ENCODE results near the gene SSR1.
"Not testable (repeated sequence)": the region's sequence is repeated elsewhere in the genome, so short reads cannot be mapped to it uniquely, and the experiment has no call there.

SSR1 gene

DNA sequence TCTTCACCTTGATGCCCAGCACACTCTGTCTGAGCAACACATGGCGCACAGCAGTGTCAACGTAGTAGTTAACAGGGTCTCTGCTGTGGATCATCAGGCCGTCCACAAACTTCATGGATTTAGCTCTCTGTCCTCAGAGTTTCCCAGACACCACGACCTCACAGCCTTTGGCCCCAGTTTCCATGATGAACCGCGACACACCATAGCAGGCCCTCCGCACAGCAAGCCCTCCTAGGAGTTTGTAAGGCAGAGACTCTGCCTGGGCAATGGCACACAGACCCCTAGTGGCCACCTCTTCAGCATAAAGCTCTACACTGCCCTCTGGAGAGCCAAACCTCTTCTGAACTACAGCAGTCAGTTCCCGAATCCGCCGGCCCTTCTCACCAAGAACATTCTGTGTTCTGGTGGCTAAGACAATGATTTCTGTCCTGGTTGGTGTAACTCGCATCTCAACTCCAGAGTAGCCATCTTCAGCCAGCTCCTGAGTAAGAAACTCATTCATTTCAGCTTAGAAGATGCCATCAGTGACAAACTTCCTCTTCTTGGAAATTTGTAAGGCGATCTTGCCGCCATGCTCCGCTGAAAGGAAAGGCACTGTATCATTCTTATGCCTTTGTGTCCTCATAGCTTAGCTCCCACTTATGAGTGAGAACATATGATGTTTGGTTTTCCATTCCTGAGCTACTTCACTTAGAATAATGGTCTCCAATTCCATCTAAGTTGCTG lies 26.2 kb upstream of the SSR1 start:
- H3K4me3 ChIP-seq (ENCODE audit: low read depth, low read length); H3K14ac ChIP-seq (ENCODE audit: low read length); H2AFZ ChIP-seq (ENCODE audit: insufficient read depth, low read length, poor library complexity); H3K23ac ChIP-seq (ENCODE audit: low read length); H2BK12ac ChIP-seq (ENCODE audit: low read length); H4K91ac ChIP-seq (ENCODE audit: low read depth, low read length); H3K9me3 ChIP-seq (ENCODE audit: insufficient read depth, low read depth, low read length); H3K4me2 ChIP-seq (ENCODE audit: low read length); H4K12ac ChIP-seq (ENCODE audit: low read depth, low read length); H3K79me2 ChIP-seq (ENCODE audit: control insufficient read depth, insufficient read depth, low read length, poor library complexity); H4K8ac ChIP-seq (ENCODE audit: low read depth, low read length); H2AK5ac ChIP-seq (ENCODE audit: low read length); H3K79me1 ChIP-seq (ENCODE audit: low read length); H3K27ac ChIP-seq (ENCODE audit: low read depth, low read length); H3K18ac ChIP-seq (ENCODE audit: low read length); H3K4ac ChIP-seq (ENCODE audit: low read depth, low read length); H3K36me3 ChIP-seq (ENCODE audit: control insufficient read depth in 1 of 2, insufficient read depth in 2 of 2, low read length in 2 of 2); H3K9ac ChIP-seq (ENCODE audit: low read length); H3K27me3 ChIP-seq (ENCODE audit: insufficient read depth, low read length); H2BK120ac ChIP-seq (ENCODE audit: insufficient read depth, low read length, poor library complexity); H3K4me1 ChIP-seq (ENCODE audit: control insufficient read depth in 1 of 2, insufficient read depth in 2 of 2, low read length in 2 of 2); H2BK5ac ChIP-seq (ENCODE audit: low read depth, low read length, poor library complexity): not testable (repeated sequence)
- WGBS (ENCODE audit: extremely low coverage, insufficient coverage, insufficient read length) = no CpG with 5 or more reads among the region's 14 CpGs
- peak; percentile 48 to 63 for DNase-seq

DNA sequence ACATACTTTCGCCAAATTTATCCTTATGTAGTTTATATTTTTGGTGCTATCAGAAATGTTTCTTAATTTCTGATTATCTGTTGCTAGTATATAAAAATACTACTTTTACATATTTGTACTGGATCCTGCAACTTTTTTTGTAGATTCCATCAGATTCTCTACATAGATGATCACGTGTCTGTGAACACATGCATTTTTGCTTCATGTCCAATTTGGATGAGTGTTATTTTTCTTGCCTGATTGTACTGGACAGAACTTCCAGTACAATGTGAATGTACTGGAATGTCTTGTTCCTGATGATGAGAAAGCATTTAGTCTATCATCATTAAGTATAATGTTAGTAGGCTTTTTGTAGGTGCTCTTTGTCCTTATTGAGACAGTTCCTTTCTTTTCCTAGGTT lies 25.0 kb upstream of the SSR1 start:
- DNase-seq = no peak
- WGBS (ENCODE audit: extremely low coverage, insufficient coverage, insufficient read length) = no CpG with 5 or more reads among the region's 2 CpGs
- no peaks in the 10 kb centered on the region for H3K36me3 ChIP-seq (ENCODE audit: control insufficient read depth in 1 of 2, insufficient read depth in 2 of 2, low read length in 2 of 2)

GRCh38 chr6:7335519-7335918 lies 22.5 kb upstream of the SSR1 start:
- Histone ChIP-seq H4K12ac (ENCODE audit: low read depth, low read length) (no peak overlapping the region), H2BK120ac (ENCODE audit: insufficient read depth, low read length, poor library complexity) (no peak overlapping the region), H3K18ac (ENCODE audit: low read length) (no peak overlapping the region), H2AK5ac (ENCODE audit: low read length) (no peak overlapping the region), H3K23ac (ENCODE audit: low read length) (no peak overlapping the region), H3K36me3 (ENCODE audit: control insufficient read depth in 1 of 2, insufficient read depth in 2 of 2, low read length in 2 of 2) (no peaks in the 10 kb centered on the region), H2AFZ (ENCODE audit: insufficient read depth, low read length, poor library complexity) (no peak overlapping the region), H3K4me3 (ENCODE audit: low read depth, low read length) (no peak overlapping the region), H3K79me2 (ENCODE audit: control insufficient read depth, insufficient read depth, low read length, poor library complexity) (no peaks in the 10 kb centered on the region), H3K9ac (ENCODE audit: low read length) (no peak overlapping the region), H3K9me3 (ENCODE audit: insufficient read depth, low read depth, low read length) (no peaks in the 10 kb centered on the region), H3K4ac (ENCODE audit: low read depth, low read length) (no peak overlapping the region), H3K79me1 (ENCODE audit: low read length) (no peaks in the 10 kb centered on the region), H3K27ac (ENCODE audit: low read depth, low read length) (no peak overlapping the region), H4K8ac (ENCODE audit: low read depth, low read length) (no peak overlapping the region), H2BK5ac (ENCODE audit: low read depth, low read length, poor library complexity) (no peak overlapping the region), H3K27me3 (ENCODE audit: insufficient read depth, low read length) (no peaks in the 10 kb centered on the region), H3K4me1 (ENCODE audit: control insufficient read depth in 1 of 2, insufficient read depth in 2 of 2, low read length in 2 of 2) (no peaks in the 10 kb centered on the region), H3K4me2 (ENCODE audit: low read length) (no peak overlapping the region), H4K91ac (ENCODE audit: low read depth, low read length) (no peak overlapping the region), H3K14ac (ENCODE audit: low read length) (no peak overlapping the region), H2BK12ac (ENCODE audit: low read length) (no peak overlapping the region)
- DNase-seq = peak; percentile 87 to 89
- WGBS (ENCODE audit: extremely low coverage, insufficient coverage, insufficient read length) = no CpG with 5 or more reads among the region's 3 CpGs

More for the DNA sequence above, 25.0 kb upstream of the SSR1 start:
- H3K9ac ChIP-seq (ENCODE audit: low read length) = no peak overlapping the region
- H3K27ac ChIP-seq (ENCODE audit: low read depth, low read length) = no peak overlapping the region
- H3K9me3 ChIP-seq (ENCODE audit: insufficient read depth, low read depth, low read length) = no peaks in the 10 kb centered on the region
- H2AFZ ChIP-seq (ENCODE audit: insufficient read depth, low read length, poor library complexity) = no peak overlapping the region
- no peak overlapping the region for H3K4ac ChIP-seq (ENCODE audit: low read depth, low read length)
- no peaks in the 10 kb centered on the region for H3K27me3 ChIP-seq (ENCODE audit: insufficient read depth, low read length)
- no peak overlapping the region for H3K23ac ChIP-seq (ENCODE audit: low read length)
- H3K79me1 ChIP-seq (ENCODE audit: low read length) = no peaks in the 10 kb centered on the region
- no peak overlapping the region for H3K14ac ChIP-seq (ENCODE audit: low read length)
- H3K18ac ChIP-seq (ENCODE audit: low read length) = no peak overlapping the region
- H3K4me2 ChIP-seq (ENCODE audit: low read length) = no peak overlapping the region
- H2AK5ac ChIP-seq (ENCODE audit: low read length) = no peak overlapping the region
- peaks cover 4 to 5% of the 10 kb centered on the region in 2 experiments for H3K4me1 ChIP-seq (ENCODE audit: control insufficient read depth in 1 of 2, insufficient read depth in 2 of 2, low read length in 2 of 2)
- no peak overlapping the region for H4K91ac ChIP-seq (ENCODE audit: low read depth, low read length)
- H4K8ac ChIP-seq (ENCODE audit: low read depth, low read length) = no peak overlapping the region
- H4K12ac ChIP-seq (ENCODE audit: low read depth, low read length) = no peak overlapping the region
- no peak overlapping the region for H2BK5ac ChIP-seq (ENCODE audit: low read depth, low read length, poor library complexity)
- no peak overlapping the region for H3K4me3 ChIP-seq (ENCODE audit: low read depth, low read length)
- H2BK120ac ChIP-seq (ENCODE audit: insufficient read depth, low read length, poor library complexity) = no peak overlapping the region
- no peaks in the 10 kb centered on the region for H3K79me2 ChIP-seq (ENCODE audit: control insufficient read depth, insufficient read depth, low read length, poor library complexity)
- no peak overlapping the region for H2BK12ac ChIP-seq (ENCODE audit: low read length)

DNA sequence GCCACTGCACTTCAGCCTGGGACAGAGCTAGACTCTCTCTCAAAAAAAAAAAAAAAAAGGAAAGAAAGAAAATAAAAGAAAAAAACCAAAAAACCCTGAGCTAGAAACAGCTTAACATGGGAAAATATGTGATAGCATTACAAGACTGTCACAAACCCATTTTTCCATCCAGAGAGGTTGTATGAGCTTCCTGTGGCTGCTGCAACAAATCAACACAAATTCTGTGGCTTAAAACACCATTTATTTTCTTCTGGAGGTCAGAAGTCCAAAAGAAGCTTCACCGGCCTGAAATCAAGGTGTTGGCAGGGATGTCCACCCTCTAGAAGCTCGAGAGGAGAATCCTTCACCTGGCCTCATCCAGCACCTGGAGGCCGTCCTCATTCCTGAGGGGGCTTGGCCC lies 21.7 kb upstream of the SSR1 start:
- no peak overlapping the region for H3K4me3 ChIP-seq (ENCODE audit: low read depth, low read length)
- no peak overlapping the region for H2BK12ac ChIP-seq (ENCODE audit: low read length)
- no peak overlapping the region for H3K27ac ChIP-seq (ENCODE audit: low read depth, low read length)
- no peak overlapping the region for H3K14ac ChIP-seq (ENCODE audit: low read length)
- no peak overlapping the region for H2AK5ac ChIP-seq (ENCODE audit: low read length)
- no peaks in the 10 kb centered on the region for H3K4me1 ChIP-seq (ENCODE audit: control insufficient read depth in 1 of 2, insufficient read depth in 2 of 2, low read length in 2 of 2)
- H3K4ac ChIP-seq (ENCODE audit: low read depth, low read length) = no peak overlapping the region
- H2BK120ac ChIP-seq (ENCODE audit: insufficient read depth, low read length, poor library complexity) = no peak overlapping the region
- no peak overlapping the region for H2AFZ ChIP-seq (ENCODE audit: insufficient read depth, low read length, poor library complexity)
- no peaks in the 10 kb centered on the region for H3K27me3 ChIP-seq (ENCODE audit: insufficient read depth, low read length)
- no peak overlapping the region for H4K8ac ChIP-seq (ENCODE audit: low read depth, low read length)
- H3K79me2 ChIP-seq (ENCODE audit: control insufficient read depth, insufficient read depth, low read length, poor library complexity) = no peaks in the 10 kb centered on the region
- H4K12ac ChIP-seq (ENCODE audit: low read depth, low read length) = no peak overlapping the region
- H3K79me1 ChIP-seq (ENCODE audit: low read length) = no peaks in the 10 kb centered on the region
- H3K36me3 ChIP-seq (ENCODE audit: control insufficient read depth in 1 of 2, insufficient read depth in 2 of 2, low read length in 2 of 2) = no peaks in the 10 kb centered on the region
- no peak overlapping the region for H4K91ac ChIP-seq (ENCODE audit: low read depth, low read length)
- no peak overlapping the region for H2BK5ac ChIP-seq (ENCODE audit: low read depth, low read length, poor library complexity)
- no peak overlapping the region for H3K9ac ChIP-seq (ENCODE audit: low read length)
- WGBS (ENCODE audit: extremely low coverage, insufficient coverage, insufficient read length) = no CpG with 5 or more reads among the region's 3 CpGs
- DNase-seq = no peak
- H3K18ac ChIP-seq (ENCODE audit: low read length) = no peak overlapping the region
- H3K4me2 ChIP-seq (ENCODE audit: low read length) = no peak overlapping the region
- H3K9me3 ChIP-seq (ENCODE audit: insufficient read depth, low read depth, low read length) = no peaks in the 10 kb centered on the region
- H3K23ac ChIP-seq (ENCODE audit: low read length) = no peak overlapping the region

All from trophoblast cell (in vitro differentiated cells and primary cell).